HG03354 (cell line): ENCODE measurements around the gene IL2RG.

Experiments used
- ATAC-seq: cut with Tn5 transposase; IDR thresholded peaks from one replicate; pipeline ENCODE4 v1.9.1; 2021; ENCODE audit warnings: mild to moderate bottlenecking; ENCODE audit not compliant: unreplicated experiment, poor library complexity, severe bottlenecking

Gene IL2RG

GRCh38 chrX:71082124-71082647 is 29.2 kb downstream of the IL2RG start:
- ATAC-seq, result no peak

GRCh38 chrX:71081330-71082123 is 29.9 kb downstream of the IL2RG start:
- no peak for ATAC-seq

DNA sequence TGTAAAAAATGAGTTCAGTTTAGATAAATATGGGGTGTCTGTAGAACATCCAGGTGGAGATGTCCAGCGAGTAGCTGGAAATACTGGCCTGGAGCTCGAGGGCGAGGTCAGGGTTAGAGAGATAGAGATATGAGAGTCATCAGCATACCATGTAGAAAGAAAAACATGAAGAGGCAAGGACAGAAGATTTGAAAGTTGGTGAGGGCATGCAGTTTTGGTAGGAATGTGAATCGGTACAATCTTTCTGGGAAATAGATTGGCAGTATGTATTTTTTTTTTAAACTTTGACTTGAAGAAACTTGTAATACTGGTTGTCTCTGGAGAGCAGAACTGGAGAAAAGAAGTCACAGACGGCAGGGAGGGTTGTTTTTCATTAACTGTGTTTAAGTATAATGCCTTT is 40.8 kb downstream of the IL2RG start:
- no peak for ATAC-seq

- ATAC-seq, result peak; percentile 96
Observed at GRCh38 chrX:71068044-71068918, 43.1 kb downstream of the IL2RG start, which contains the start of gene SNX12. Gene SNX12 (minus strand): TSS chrX:71068334. CDS start chrX:71068306, 28 bp downstream.

DNA sequence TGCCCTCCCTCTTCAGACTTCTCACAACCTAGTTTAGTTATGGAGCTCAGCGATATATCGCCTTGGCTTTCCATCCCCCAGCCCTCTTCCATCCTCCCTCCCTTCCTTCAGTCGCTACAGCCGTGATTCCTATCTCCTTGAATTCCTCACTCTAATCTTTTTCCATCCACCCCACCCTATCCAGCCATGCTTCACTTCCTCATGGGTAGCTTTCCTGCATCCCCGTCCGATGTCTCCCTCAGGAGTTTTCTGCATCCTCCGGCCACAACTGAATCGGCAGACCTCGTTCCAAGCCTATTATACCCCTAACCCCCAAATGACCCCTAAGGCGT is 43.7 kb downstream of the IL2RG start:
- peak; percentile 1 for ATAC-seq

- ATAC-seq, result no peak
Observed at GRCh38 chrX:71067089-71067488, 44.3 kb downstream of the IL2RG start.

- no peak for ATAC-seq
Observed at GRCh38 chrX:71060127-71060526, 51.2 kb downstream of the IL2RG start.

- ATAC-seq, result no peak
Observed at GRCh38 chrX:71057848-71058530, 53.4 kb downstream of the IL2RG start.
